ENCODE results near the gene SUSD4. TPM values are rescaled to one million over a fixed set of nuclear protein-coding genes. Genes with fewer than 3 reads are reported as not detected.

The SUSD4 gene
- total RNA-seq, 1 donor from 2014 or later: 0.84 TPM

- no peak for DNase-seq (ENCODE audit: low read depth)
- no peak for TF ChIP-seq CTCF (IDR thresholded peaks at IDR 0.05; ENCODE audit: insufficient read depth, low read length, poor library complexity, severe bottlenecking)
- Histone ChIP-seq H3K4me3 (ENCODE audit: low read depth, low read length) (no peak overlapping the region), H3K36me3 (ENCODE audit: control insufficient read depth, insufficient read depth, low read length) (no peaks in the 10 kb centered on the region), H3K27me3 (ENCODE audit: control insufficient read depth, insufficient read depth, low read length) (no peaks in the 10 kb centered on the region)
Measured at GRCh38 chr1:223311826-223312225, 52.1 kb downstream of the SUSD4 start.

GRCh38 chr1:223308136-223308535, 55.8 kb downstream of the SUSD4 start:
- DNase-seq (ENCODE audit: low read depth): no peak
- no peaks in the 10 kb centered on the region for H3K36me3 ChIP-seq (ENCODE audit: control insufficient read depth, insufficient read depth, low read length)
- TF ChIP-seq CTCF (IDR thresholded peaks at IDR 0.05; ENCODE audit: insufficient read depth, low read length, poor library complexity, severe bottlenecking): no peak
- H3K4me3 ChIP-seq (ENCODE audit: low read depth, low read length): no peak overlapping the region
- H3K27me3 ChIP-seq (ENCODE audit: control insufficient read depth, insufficient read depth, low read length): no peaks in the 10 kb centered on the region

DNA sequence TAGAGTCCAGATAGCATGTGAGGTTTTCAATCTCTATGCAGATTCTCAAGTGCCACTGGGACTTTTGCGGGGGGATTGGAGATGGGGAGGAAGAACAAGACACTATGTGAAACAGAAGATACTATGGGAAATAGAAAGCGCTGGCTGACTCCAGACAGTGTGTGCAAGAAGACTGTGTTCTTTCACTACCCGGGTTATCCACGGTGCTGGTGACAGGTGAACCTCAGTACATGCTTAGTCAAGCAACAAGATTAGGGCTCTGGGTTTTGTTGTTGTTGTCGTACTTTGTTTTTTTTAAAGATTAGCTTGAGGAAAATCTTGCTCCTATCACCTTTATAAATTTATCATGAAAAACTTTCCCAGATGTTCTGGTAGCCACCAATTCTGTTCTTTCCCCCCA, 56.4 kb downstream of the SUSD4 start:
- H3K27me3 ChIP-seq (ENCODE audit: control insufficient read depth, insufficient read depth, low read length): no peaks in the 10 kb centered on the region
- H3K4me3 ChIP-seq (ENCODE audit: low read depth, low read length): no peak overlapping the region
- TF ChIP-seq CTCF (IDR thresholded peaks at IDR 0.05; ENCODE audit: insufficient read depth, low read length, poor library complexity, severe bottlenecking): no peak
- DNase-seq (ENCODE audit: low read depth): no peak
- H3K36me3 ChIP-seq (ENCODE audit: control insufficient read depth, insufficient read depth, low read length): no peaks in the 10 kb centered on the region

DNA sequence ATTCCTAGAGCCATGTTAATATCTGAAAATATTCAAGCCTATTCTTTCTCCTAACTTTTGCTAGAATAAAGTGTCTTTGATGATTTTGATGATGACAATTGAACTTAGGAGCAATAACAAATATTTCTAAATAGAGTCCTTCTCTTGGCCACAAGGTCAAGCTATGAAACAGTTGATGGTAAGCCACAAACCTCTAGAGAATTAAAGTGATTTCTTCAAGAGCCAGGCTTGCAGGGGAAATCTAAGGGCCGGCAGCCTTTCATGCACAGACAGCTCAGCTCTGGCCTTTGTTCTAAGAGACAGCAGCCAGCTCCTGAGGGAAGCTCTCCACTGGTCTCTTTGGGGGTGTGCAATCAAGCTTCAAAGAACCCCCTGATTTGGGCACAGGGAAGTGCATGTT, 59.0 kb downstream of the SUSD4 start:
- H3K36me3 ChIP-seq (ENCODE audit: control insufficient read depth, insufficient read depth, low read length): no peaks in the 10 kb centered on the region
- no peak for TF ChIP-seq CTCF (IDR thresholded peaks at IDR 0.05; ENCODE audit: insufficient read depth, low read length, poor library complexity, severe bottlenecking)

DNA sequence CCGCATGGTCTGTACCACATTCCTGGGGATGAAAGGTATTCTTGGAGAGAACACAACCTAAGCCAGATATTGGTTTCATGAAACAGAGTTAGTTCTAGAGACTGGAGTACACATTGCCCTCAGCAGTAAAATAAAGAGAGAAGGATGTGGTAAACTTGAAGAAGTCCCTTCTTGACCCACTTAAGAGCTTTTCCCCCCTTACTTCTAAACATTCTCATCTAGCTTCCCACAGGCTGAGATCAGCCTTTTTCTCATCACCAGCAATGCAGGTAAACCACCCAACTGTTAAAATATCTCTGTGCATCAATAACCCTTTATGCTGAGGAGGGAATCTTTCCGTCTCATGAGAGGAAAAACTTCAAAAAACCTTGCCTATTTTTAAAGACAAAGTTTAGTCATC, 62.6 kb downstream of the SUSD4 start:
- Histone ChIP-seq H3K4me3 (ENCODE audit: low read depth, low read length) (no peak overlapping the region), H3K36me3 (ENCODE audit: control insufficient read depth, insufficient read depth, low read length) (no peaks in the 10 kb centered on the region), H3K27me3 (ENCODE audit: control insufficient read depth, insufficient read depth, low read length) (peaks cover under 1% of the 10 kb centered on the region)
- no peak for DNase-seq (ENCODE audit: low read depth)
- no peak for TF ChIP-seq CTCF (IDR thresholded peaks at IDR 0.05; ENCODE audit: insufficient read depth, low read length, poor library complexity, severe bottlenecking)

More for the DNA sequence above, 59.0 kb downstream of the SUSD4 start:
- H3K27me3 ChIP-seq (ENCODE audit: control insufficient read depth, insufficient read depth, low read length): no peaks in the 10 kb centered on the region
- H3K4me3 ChIP-seq (ENCODE audit: low read depth, low read length): no peak overlapping the region
- no peak for DNase-seq (ENCODE audit: low read depth)

GRCh38 chr1:223299553-223299952, 64.4 kb downstream of the SUSD4 start:
- Histone ChIP-seq H3K36me3 (ENCODE audit: control insufficient read depth, insufficient read depth, low read length) (no peaks in the 10 kb centered on the region), H3K4me3 (ENCODE audit: low read depth, low read length) (no peak overlapping the region), H3K27me3 (ENCODE audit: control insufficient read depth, insufficient read depth, low read length) (peaks cover 2% of the 10 kb centered on the region)
- TF ChIP-seq CTCF (IDR thresholded peaks at IDR 0.05; ENCODE audit: insufficient read depth, low read length, poor library complexity, severe bottlenecking): no peak
- no peak for DNase-seq (ENCODE audit: low read depth)
